ENCODE results near the gene PRR29. TPM values are rescaled to one million over a fixed set of nuclear protein-coding genes. Genes with fewer than 3 reads are reported as not detected.

PRR29 gene
- total RNA-seq, 2 experiments from 2014 or later = 0.16 to 0.29 TPM

- H4K20me1 ChIP-seq (ENCODE audit: insufficient read depth, low read length) = no peaks in the 10 kb centered on the region
- no peak for TF ChIP-seq EZH2phosphoT487 (IDR thresholded peaks at IDR 0.05; ENCODE audit: borderline replicate concordance, low read depth, low read length)
- TF ChIP-seq CTCF (conservative IDR thresholded peaks at IDR 0.05; ENCODE audit: low read length) = no peak
- no TSS peak for BruUV-seq (replicated peaks)
- H2AFZ ChIP-seq (ENCODE audit: low read length) = no peak overlapping the region
- H3K9me2 ChIP-seq (ENCODE audit: insufficient read depth, low read length) = no peaks in the 10 kb centered on the region
- POLR2A ChIA-PET = no interaction called here
- CTCF ChIA-PET (ENCODE audit: unreplicated experiment) = no interaction called here
- no peak overlapping the region for H3K4me3 ChIP-seq (ENCODE audit: low read depth, low read length, poor library complexity, severe bottlenecking)
- intact Hi-C loops (cut with micrococcal nuclease; ENCODE audit: unreplicated experiment) = no loop called here
- H3K9me3 ChIP-seq (ENCODE audit: low read length) = peaks cover 14% of the 10 kb centered on the region
- peaks cover 9% of the 10 kb centered on the region for H3K4me1 ChIP-seq (ENCODE audit: insufficient read depth, low read length, poor library complexity, severe bottlenecking)
- H3K36me3 ChIP-seq (ENCODE audit: insufficient read depth, low read length) = no peaks in the 10 kb centered on the region
- H3K4me2 ChIP-seq (ENCODE audit: low read length) = no peak overlapping the region
- no peak for DNase-seq (ENCODE audit: low spot score)
- H3K27ac ChIP-seq (ENCODE audit: low read depth, low read length, poor library complexity, severe bottlenecking) = no peak overlapping the region
- H3K79me2 ChIP-seq (ENCODE audit: insufficient read depth, low read depth, low read length) = no peaks in the 10 kb centered on the region
Measured at GRCh38 chr17:63986821-63987220, 11.3 kb upstream of the PRR29 start.

GRCh38 chr17:63987221-63988126 is 10.7 kb upstream of the PRR29 start:
- Histone ChIP-seq H3K36me3 (ENCODE audit: insufficient read depth, low read length) (no peaks in the 10 kb centered on the region), H3K4me1 (ENCODE audit: insufficient read depth, low read length, poor library complexity, severe bottlenecking) (peaks cover 9% of the 10 kb centered on the region), H4K20me1 (ENCODE audit: insufficient read depth, low read length) (no peaks in the 10 kb centered on the region), H3K9me3 (ENCODE audit: low read length) (peaks cover 7% of the 10 kb centered on the region; the same call in 1 of the 2 replicates), H3K79me2 (ENCODE audit: insufficient read depth, low read depth, low read length) (no peaks in the 10 kb centered on the region), H3K27ac (ENCODE audit: low read depth, low read length, poor library complexity, severe bottlenecking) (no peak overlapping the region), H3K4me2 (ENCODE audit: low read length) (no peak overlapping the region), H3K9me2 (ENCODE audit: insufficient read depth, low read length) (no peaks in the 10 kb centered on the region), H2AFZ (ENCODE audit: low read length) (no peak overlapping the region), H3K4me3 (ENCODE audit: low read depth, low read length, poor library complexity, severe bottlenecking) (no peak overlapping the region)
- TF ChIP-seq EZH2phosphoT487 (IDR thresholded peaks at IDR 0.05; ENCODE audit: borderline replicate concordance, low read depth, low read length) (no peak), CTCF (conservative IDR thresholded peaks at IDR 0.05; ENCODE audit: low read length) (no peak)
- no TSS peak for BruUV-seq (replicated peaks)
- no peak for DNase-seq (ENCODE audit: low spot score)
- ChIA-PET CTCF (ENCODE audit: unreplicated experiment) (no interaction called here), POLR2A (no interaction called here)
- intact Hi-C loops (cut with micrococcal nuclease; ENCODE audit: unreplicated experiment) = no loop called here

- Histone ChIP-seq H2AFZ (ENCODE audit: low read length) (no peak overlapping the region), H3K79me2 (ENCODE audit: insufficient read depth, low read depth, low read length) (no peaks in the 10 kb centered on the region), H3K27ac (ENCODE audit: low read depth, low read length, poor library complexity, severe bottlenecking) (no peak overlapping the region), H3K4me1 (ENCODE audit: insufficient read depth, low read length, poor library complexity, severe bottlenecking) (peaks cover 9% of the 10 kb centered on the region), H3K4me3 (ENCODE audit: low read depth, low read length, poor library complexity, severe bottlenecking) (no peak overlapping the region), H3K9me3 (ENCODE audit: low read length) (0 out of 2 replicates have a peak, but pooled peaks cover 1% of the 10 kb centered on the region), H3K9me2 (ENCODE audit: insufficient read depth, low read length) (no peaks in the 10 kb centered on the region), H4K20me1 (ENCODE audit: insufficient read depth, low read length) (no peaks in the 10 kb centered on the region), H3K4me2 (ENCODE audit: low read length) (no peak overlapping the region), H3K36me3 (ENCODE audit: insufficient read depth, low read length) (no peaks in the 10 kb centered on the region)
- BruUV-seq (replicated peaks) = no TSS peak
- POLR2A ChIA-PET = no interaction called here
- TF ChIP-seq CTCF (conservative IDR thresholded peaks at IDR 0.05; ENCODE audit: low read length) (no peak), EZH2phosphoT487 (IDR thresholded peaks at IDR 0.05; ENCODE audit: borderline replicate concordance, low read depth, low read length) (no peak)
- CTCF ChIA-PET (ENCODE audit: unreplicated experiment) = no interaction called here
- no peak for DNase-seq (ENCODE audit: low spot score)
- intact Hi-C loops (cut with micrococcal nuclease; ENCODE audit: unreplicated experiment) = no loop called here
Measured at GRCh38 chr17:63988127-63988478, 10.0 kb upstream of the PRR29 start.
